G401 (cell line): Measurements from ENCODE around the gene FAM174B. TPM values are rescaled to one million over a fixed set of nuclear protein-coding genes. Genes with fewer than 3 reads are reported as not detected.

Experiments
- DNase-seq: peaks from one replicate; pipeline ENCODE4 v3.0.0-alpha.2; 2015; ENCODE audit warnings: low spot score
- in situ Hi-C: cut with HindIII; loops from 2 replicates; pipeline ENCODE4 v1.10.0; 2016; ENCODE audit warnings: low sequenced_read_pairs, mixed read lengths
- total RNA-seq: library from RNA; depleted of rRNA; stranded (reverse); fragments of >200 nt; shearing (Covaris generic); gene quantifications from 2 replicates; pipeline ENCODE4 v1.2.3, GENCODE V29; 2014; rRNA removed

FAM174B gene
- total RNA-seq, 1 experiment from 2014 or later = 10.0 TPM

- DNase-seq = no peak
- in situ Hi-C loops = no loop called here
These were observed 72.2 kb downstream of the FAM174B start for GRCh38 chr15:92583096-92584034.

GRCh38 chr15:92582206-92582605 is 73.4 kb downstream of the FAM174B start:
- in situ Hi-C loops = no loop called here
- no peak for DNase-seq

GRCh38 chr15:92580933-92581445 is 74.6 kb downstream of the FAM174B start:
- in situ Hi-C loops = no loop called here

GRCh38 chr15:92580521-92580920 is 75.1 kb downstream of the FAM174B start:
- in situ Hi-C loops = no loop called here
- no peak for DNase-seq

More at GRCh38 chr15:92580933-92581445, 74.6 kb downstream of the FAM174B start:
- no peak for DNase-seq

- no peak for DNase-seq
- in situ Hi-C loops = no loop called here
These were observed 75.6 kb downstream of the FAM174B start for GRCh38 chr15:92579931-92580470.

- in situ Hi-C loops = no loop called here
- DNase-seq = no peak
These were observed 76.1 kb downstream of the FAM174B start for GRCh38 chr15:92579486-92579885.

GRCh38 chr15:92578096-92578835 is 77.3 kb downstream of the FAM174B start:
- no peak for DNase-seq
- in situ Hi-C loops = no loop called here

GRCh38 chr15:92576597-92577200 is 78.9 kb downstream of the FAM174B start:
- DNase-seq = no peak
- in situ Hi-C loops = no loop called here

GRCh38 chr15:92574566-92574965 is 81.0 kb downstream of the FAM174B start:
- in situ Hi-C loops = no loop called here

GRCh38 chr15:92574161-92574560 is 81.4 kb downstream of the FAM174B start:
- in situ Hi-C loops = no loop called here
- DNase-seq = no peak

More at GRCh38 chr15:92574566-92574965, 81.0 kb downstream of the FAM174B start:
- no peak for DNase-seq

GRCh38 chr15:92571824-92572223 is 83.8 kb downstream of the FAM174B start:
- no peak for DNase-seq
- in situ Hi-C loops = no loop called here

- in situ Hi-C loops = no loop called here
- DNase-seq = no peak
These were observed 85.2 kb downstream of the FAM174B start for GRCh38 chr15:92570391-92570790.

GRCh38 chr15:92569778-92570177 is 85.8 kb downstream of the FAM174B start:
- in situ Hi-C loops = no loop called here

More at GRCh38 chr15:92569778-92570177, 85.8 kb downstream of the FAM174B start:
- DNase-seq = no peak

Other genes starting within 250 kb of the FAM174B start
- gene CHD2, start 244.5 kb upstream of the FAM174B start, total RNA-seq = 28.2 and 38.9 TPM in 2 replicates